GM21619 (cell line): ENCODE results near the gene SNAP91.
"Not testable (repeated sequence)": the region's sequence is repeated elsewhere in the genome, so short reads cannot be mapped to it uniquely, and the experiment has no call there.

Source experiments
- ATAC-seq: cut with Tn5 transposase; IDR thresholded peaks from one replicate; pipeline ENCODE4 v1.9.1; 2021; ENCODE audit not compliant: unreplicated experiment

The SNAP91 gene, protein sequence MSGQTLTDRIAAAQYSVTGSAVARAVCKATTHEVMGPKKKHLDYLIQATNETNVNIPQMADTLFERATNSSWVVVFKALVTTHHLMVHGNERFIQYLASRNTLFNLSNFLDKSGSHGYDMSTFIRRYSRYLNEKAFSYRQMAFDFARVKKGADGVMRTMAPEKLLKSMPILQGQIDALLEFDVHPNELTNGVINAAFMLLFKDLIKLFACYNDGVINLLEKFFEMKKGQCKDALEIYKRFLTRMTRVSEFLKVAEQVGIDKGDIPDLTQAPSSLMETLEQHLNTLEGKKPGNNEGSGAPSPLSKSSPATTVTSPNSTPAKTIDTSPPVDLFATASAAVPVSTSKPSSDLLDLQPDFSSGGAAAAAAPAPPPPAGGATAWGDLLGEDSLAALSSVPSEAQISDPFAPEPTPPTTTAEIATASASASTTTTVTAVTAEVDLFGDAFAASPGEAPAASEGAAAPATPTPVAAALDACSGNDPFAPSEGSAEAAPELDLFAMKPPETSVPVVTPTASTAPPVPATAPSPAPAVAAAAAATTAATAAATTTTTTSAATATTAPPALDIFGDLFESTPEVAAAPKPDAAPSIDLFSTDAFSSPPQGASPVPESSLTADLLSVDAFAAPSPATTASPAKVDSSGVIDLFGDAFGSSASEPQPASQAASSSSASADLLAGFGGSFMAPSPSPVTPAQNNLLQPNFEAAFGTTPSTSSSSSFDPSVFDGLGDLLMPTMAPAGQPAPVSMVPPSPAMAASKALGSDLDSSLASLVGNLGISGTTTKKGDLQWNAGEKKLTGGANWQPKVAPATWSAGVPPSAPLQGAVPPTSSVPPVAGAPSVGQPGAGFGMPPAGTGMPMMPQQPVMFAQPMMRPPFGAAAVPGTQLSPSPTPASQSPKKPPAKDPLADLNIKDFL

DNA sequence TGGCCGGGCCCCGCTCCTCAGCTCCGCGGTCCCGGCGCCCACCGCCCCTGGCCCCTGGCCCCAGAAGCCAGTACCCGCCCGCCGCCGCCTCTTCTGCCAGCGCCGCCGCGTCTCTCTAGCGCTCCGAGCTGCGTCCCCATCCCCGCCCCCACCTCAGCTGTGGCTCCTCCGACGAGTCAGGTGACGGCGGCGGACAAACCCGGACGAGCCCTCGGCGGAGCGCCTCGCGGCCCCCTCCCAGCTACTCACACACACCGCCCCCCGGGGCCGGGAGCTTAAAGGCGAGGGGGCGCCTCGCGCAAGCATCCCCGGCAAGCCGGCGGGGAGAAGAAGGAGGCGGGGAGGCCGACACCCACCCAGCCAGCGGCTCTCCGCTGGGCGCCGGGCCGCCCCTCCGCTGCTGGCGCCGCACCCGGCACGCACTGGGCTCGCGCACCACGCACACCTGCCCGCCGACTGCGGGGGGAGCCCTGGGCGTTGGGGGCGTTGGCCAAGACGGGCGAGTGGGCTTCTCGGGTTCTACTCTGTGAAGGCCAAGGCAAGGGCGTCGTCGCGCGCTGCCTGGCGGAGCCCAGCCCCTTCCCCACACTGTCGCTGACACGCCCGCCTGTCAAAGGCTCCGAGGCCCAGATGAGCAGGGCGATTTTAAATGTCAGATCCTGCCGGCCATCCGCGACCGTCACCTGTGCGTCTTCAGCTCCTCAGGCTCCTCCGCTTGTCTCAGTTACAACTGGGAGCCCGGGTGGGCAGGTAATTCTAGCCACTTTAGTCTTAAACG is at the start of gene SNAP91:
Gene SNAP91 (minus strand): TSS at position 132 of the 778 bp plus-strand sequence. CDS start 1,174 bp downstream, outside the sequence.
- ATAC-seq: no peak

DNA sequence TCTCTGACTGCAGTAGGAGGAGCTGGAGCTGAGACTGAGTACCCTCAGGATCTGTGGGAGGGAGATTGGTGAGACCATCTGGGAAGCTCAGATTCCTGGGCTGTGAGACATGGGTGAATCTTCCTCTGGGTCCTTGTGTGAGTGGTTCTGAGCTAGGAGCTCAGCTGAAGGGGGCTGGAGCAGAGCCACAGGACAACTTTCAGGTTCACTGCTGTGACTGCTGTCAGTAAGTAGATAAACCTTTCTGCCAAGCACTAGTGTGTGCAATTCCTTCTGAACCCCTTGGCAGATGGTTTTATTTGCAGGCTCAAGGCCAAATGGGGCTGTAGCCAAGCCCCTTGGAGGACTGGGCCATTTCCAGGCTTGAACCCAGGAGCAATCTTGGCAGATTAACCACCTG is 49.6 kb upstream of the SNAP91 start:
- ATAC-seq: no peak

DNA sequence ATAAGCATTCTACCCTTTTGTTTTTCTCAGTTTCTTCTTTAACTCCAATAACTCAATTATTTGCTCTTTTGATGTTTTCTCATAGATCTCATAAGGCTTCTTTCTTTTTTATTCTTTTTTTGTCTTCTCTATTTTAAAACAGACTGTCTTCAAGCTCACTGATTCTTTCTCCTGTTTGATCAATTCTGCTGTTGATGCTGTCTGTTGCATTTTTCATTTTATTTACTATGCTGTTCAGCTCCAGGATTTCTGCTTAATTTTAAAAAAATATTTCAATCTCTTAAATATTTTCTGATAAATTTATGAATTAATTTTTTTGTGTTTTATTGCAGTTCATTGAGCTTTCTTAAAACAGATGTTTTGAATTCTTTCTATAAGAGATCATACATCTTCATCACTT is 48.1 kb upstream of the SNAP91 start:
- ATAC-seq: no peak

DNA sequence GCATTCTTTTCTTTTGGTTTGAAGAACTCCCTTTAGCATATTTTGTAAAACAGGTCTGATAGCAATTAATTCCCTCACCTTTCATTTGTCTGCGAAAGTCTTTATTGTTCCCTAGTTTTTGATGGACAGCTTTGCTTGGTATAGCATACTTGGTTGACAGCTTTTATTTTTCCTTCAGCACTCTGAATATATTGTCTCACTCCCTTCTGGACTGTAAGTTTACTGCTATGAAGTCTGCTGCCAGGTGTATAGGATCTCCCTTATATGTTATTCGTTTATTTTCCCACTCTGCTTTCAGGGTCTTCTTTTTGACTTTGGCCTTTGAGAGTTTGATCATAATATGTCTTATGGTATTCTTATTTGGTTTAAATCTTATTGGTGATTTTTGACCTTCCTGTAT is 47.7 kb upstream of the SNAP91 start:
- no peak for ATAC-seq

DNA sequence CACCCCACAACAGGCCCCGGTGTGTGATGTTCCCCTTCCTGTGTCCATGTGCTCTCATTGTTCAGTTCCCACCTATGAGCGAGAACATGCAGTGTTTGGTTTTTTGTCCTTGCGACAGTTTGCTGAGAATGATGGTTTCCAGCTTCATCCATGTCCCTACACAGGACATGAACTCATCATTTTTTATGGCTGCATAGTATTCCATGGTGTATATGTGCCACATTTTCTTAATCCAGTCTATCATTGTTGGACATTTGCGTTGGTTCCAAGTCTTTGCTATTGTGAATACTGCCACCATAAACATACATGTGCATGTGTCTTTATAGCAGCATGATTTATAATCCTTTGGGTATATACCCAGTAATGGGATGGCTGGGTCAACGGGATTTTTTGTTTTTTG is 43.5 kb upstream of the SNAP91 start:
- not testable (repeated sequence) for ATAC-seq

DNA sequence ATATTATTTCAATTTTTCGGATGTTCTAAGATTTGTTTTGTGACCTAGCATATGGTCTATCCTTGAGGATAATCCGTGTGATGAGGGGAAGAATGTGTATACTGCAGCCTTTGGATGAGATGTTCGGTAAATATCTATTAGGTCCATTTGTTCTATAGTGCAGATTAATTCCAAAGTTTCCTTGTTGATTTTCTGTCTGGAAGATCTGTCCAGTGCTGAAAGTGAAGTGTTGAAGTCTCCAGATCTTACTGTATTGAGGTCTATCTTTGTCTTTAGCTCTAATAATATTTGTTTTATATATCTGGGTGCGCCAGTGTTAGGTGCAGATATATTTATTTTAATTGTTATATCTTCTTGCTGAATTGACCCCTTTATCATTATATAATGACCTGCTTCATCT is 32.2 kb upstream of the SNAP91 start:
- no peak for ATAC-seq

DNA sequence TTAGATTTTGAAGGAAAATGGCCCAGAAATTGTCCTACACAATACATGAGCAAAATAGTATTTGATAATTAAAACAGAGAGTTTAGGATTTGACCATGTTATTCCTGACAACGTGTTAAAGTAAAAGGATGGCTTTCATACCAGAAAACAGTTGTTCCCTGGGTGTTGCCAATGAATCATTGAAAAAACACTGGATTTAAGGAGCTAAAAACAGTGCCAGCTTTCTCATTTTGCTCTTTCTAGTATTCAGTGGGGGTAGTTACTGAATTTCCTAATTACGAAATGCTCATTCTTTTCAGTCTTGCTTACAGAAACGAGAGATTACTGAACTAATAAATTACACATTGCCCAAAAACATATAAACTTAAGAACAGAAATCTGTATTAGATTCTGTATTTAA is 26.6 kb upstream of the SNAP91 start:
- ATAC-seq: no peak

DNA sequence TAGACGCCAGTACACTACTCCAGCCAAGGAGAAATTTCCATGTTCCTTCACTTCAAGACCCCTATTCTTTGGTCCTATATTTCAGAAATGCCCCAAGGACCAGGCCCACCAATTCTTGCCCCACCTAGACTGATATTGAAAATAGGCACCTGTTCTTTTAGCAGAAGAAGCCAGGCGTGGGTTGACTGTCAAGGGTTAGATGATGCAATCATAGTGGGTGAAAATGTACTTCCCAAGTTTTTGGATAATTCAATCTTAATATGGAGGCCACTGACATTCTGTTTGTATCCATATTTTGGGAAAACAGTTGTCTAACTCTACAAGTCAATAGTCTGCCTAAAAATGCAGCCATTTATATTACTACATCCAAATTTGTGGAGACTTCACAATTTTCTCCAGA is 21.0 kb upstream of the SNAP91 start:
- no peak for ATAC-seq

DNA sequence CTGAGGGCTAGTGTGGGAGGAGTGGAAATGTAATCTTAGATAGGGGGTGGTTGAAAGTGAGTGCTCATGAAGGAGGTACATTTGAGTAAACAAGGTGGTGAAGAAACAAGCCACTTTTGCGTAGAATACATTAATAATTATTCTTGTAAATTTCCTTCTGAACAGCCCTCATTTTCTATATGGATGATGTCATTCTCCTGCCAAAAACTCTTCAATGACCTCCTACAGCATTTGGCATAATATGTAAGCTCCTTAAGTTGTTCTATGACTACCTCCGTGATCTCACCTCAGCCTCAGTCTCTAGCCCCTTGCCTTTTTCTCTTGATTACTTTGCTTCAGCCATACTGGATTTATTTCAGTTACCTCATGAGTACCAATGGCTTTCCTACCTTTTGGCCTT is 14.0 kb upstream of the SNAP91 start:
- no peak for ATAC-seq

DNA sequence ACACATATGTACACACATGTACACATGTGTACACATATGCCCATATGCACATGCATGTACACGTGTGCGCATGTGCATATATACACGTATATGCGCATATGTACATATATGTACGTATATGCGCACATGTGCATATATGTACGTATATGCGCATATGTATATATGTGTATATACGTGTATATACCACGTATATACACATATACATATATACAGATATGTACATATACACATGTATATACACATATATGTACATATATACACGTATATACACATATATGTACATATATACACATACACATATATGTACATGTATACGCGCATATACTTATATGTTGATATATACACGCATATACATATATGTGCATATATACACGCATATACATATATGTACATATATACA is 8.9 kb upstream of the SNAP91 start:
- no peak for ATAC-seq

DNA sequence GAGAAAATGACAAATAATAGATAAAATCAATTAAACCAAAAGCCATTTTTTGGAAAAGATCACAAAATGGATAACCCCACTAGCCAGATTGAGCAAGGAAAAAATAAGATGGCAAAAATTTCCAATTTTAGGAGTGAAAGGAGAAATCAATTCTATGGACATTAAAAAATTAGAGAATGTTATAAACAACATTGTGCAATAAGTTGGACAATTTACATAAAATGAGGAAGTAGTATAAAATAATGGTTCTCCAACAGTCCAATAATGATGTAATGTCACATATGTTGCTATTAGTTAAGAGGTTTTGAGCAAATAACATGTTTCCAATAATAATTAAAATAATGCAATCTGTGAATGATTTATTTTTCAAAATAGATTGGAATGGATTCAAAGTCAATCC is 3.1 kb upstream of the SNAP91 start:
- no peak for ATAC-seq

DNA sequence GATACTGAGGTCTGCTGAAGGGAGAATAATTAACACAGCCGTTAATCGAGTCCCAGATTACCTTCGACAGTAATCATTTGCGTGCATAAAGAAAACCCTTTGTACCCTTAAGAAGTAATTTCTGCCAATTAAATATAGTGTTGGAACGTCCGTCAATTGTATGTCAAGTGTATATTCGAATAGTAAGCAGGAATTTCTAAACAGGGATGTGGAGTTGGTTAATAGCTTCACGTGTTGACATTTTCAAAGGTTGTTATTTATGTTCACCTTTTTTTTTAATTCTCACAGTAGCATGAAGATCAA is 798 bp upstream of the SNAP91 start:
- no peak for ATAC-seq

DNA sequence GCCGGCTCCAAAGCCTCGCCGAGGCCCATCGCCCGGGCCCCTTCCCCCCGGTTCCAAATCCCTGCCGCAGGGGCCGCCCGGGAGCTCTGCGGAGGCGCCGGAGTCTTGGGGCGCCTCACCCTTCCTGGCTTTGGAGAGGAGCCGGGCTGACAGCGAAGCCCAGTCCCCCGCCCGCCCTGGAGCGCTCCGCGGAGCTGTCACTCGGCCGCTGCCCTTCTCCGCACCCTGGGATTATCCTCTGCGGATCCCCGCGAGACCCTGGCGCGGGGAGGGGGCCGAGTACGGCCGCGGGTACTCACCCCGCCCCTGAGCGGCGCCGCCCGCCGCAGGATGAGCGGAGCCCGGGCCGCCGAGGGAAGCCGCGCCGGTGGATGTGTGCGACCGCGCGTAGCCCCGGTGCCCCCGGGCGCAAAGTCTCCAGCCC is 343 bp downstream of the SNAP91 start:
- no peak for ATAC-seq

DNA sequence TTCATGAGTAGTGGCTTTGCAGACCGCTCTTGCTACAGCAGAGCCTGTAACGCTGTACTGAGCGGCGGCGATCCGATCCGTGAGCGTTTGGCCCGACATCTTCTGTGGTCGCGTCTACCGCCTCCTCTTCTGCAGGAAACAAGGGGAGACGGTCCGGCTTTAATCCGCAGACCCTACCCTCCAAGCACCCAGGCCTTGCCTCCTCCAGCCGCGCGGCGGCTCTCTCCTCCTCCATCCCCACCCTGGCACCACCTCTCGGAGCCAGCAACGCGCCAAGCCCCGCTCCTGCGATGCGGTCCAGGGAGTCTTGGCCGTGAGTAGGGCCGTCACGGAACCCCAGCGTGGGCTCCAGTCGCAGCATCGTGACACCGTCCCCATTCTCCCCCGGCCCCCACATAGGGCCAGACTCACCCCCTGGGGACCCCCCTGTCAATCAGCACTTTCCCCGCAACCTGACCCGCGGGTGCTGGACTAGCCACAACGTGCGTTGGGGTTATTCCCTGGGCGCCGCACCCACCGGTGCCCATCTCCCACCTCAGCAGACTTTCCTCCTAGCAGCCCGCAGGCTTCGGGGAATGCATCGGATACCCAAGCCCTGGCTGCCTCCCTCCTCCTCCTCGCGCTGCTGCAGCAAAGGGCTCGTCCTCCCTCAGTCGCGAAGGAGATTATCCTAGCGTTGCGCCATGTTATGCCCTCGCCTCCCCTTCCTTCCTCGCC is 914 bp downstream of the SNAP91 start:
- ATAC-seq: no peak

DNA sequence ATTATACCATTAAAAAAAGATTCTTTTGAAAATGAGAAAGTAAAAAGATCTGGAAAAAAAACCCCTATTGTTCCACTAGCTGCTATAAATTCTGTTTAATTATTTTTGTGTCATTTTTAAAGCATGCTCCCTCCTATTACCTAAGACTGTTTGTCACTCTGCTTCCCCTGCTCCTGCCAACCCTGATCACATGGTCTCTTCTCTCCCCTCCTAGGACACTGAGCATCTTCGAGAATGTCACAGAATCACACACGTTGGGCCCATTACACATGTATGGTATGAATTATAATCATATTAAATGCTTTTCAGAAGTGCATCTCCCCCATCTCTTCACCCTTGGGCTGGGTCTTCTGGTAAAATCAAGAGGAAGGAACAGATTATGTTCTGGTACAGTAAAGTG is 6.2 kb downstream of the SNAP91 start:
- ATAC-seq: no peak

DNA sequence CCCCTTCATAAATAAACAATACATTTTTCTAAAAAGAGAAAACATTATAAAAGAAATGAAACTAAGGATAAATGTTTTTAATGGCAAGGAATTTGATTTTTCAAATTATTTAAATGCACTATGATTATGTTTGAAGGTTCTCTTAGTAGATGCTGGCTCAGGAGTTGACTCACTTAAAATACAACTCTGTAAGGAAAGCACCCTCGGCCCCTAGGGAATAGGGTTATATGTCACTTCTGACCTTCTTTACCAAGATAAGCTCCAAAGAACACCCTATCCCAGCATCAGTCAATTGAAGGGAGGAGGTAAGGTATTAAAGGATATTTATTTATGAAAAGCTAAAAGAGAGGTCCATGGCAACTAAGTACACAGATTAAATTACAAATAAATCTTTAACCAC is 6.8 kb downstream of the SNAP91 start:
- ATAC-seq: peak; percentile 71

DNA sequence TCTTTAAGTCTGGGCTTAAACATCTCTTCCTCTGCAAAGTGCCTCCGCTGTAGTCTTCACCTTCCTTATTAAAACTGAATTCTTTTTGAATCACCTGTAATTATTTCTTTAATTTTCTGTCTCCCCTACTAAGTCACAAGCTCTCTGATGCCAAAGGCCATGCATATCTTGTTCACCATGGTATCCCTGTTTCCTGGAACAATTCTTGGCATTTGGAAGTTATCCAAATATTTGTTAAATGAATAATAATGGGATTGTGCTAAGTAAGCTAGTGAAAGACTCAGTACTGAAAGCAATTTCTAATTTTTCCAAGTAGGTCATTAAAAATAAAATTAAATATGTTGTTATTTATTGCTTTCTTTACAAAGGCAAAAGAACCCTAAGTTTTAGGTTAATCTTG is 12.2 kb downstream of the SNAP91 start:
- ATAC-seq: no peak

DNA sequence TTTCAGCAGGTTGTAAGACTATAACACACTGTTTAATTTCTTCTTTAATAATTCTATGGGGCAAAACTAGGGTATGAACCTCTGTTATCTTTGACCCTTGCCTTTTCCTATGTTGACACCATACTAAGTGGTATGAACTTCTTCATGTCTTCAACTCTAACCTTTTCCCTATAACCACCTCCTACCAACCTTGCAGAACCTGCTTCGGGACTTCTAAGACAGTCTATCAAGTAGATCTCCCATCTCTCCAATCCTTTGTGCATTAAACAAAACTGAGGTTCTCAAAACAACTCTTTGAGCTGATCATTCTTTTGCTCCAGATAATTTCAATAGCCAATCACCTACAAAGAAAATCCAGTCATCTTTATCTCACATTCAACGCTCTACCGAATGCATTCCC is 23.4 kb downstream of the SNAP91 start:
- ATAC-seq: no peak

DNA sequence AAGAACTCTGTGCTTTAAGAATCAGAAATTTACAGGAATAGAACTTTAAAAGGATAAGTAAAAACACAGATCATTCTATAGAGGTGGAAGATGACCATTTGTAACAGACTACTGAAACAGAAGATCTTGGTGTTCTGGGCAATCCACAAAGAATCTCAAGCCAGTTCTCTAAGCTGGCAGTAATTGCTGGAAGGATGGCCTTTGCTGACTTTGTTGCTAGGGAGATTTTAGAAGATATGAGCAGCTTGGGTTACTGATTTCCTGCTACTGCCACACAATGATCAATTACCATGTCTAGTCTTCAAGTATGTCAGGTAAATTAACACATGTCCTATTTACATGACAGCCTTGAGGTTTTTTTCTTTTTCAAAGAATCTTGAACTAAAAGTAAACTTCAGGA is 31.1 kb downstream of the SNAP91 start:
- ATAC-seq: no peak

DNA sequence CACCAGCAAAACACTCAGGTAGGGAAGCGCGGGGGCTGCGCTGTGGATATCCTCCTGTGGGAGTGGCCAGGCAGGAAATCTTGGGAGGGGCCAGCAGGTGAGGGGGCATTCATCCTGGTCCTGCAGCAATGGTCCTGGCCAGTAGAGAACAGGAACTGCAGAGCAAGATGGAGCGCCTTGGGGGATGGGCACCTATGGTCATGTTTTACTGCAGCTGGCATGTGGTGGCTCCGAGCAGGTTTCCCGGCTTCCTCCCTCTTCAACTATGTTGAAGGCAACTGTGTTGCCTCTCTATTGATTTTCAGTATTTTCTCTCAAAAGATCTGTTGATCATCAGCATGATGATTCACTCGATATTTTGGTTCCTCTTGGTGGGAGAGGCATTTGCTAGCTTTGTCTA is 70.9 kb downstream of the SNAP91 start:
- no peak for ATAC-seq

DNA sequence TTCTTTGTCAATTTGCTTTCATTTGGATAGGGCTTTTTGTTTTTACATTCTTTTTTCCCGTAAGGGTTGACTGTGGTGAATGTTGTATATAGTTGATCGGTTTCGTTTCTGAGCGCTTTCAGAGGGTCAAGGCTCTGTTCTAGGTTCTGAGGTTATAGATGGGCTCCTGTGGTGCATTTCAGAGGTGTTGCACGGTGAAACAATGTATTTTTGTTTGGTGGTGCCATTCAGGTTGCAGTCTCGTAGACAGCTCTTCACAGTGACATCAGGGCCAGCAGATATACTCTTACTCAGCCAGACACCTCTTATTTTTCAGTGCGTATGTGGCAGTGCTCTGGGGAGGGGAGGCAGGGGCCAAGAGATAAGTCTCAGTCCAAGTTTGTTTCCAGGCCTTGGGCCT is 72.1 kb downstream of the SNAP91 start:
- no peak for ATAC-seq
